Stomach (tissue), 4 donors: ENCODE data around the gene PHTF2.

ENCODE experiments used
- EP300 ChIP-seq: sonication (generic); formaldehyde crosslinking; IDR thresholded peaks from one replicate; pipeline ENCODE4 v1.6.1; 2017; ENCODE audit warnings: antibody characterized with exemption
- POLR2A ChIP-seq, 4 donors: fragments of 450-650 bp; IDR thresholded peaks; one replicate each; pipeline ENCODE4 v1.6.1; 2016; ENCODE audit warnings: antibody characterized with exemption in 4 of 4, control low read depth in 2 of 4, mild to moderate bottlenecking in 1 of 4, moderate library complexity in 1 of 4
- TF ChIP-seq, protein P1 (sequence below), 7 experiments: fragments of 450-650 bp in 4 of 7; fragments of 200-600 bp in 3 of 7; sonication (generic) in 3 of 7; IDR thresholded peaks; one replicate each; pipeline ENCODE4 v1.5.1; 2016 to 2019; ENCODE audit warnings: antibody characterized with exemption in 7 of 7, control low read depth in 2 of 7, mild to moderate bottlenecking in 1 of 7

DNA sequence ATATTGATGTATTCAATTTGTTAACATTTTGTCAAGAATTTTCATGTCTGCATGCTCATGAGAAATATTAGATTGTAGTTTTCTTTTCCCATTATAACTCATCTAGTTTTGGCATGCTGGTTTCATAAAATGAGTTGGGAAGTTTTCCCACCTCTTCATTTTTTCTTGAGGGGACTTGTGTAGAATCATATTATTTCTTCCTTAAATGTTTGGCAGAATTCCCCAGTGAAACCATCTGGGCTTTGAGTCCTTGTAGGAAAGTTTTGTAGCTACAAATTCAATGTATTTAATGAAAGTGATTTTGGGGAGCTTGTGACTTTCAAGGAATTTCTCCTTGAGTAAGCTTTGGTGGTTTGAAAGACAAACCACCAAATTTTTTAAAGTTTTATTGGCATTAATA is 173.2 kb downstream of the PHTF2 start:
- TF ChIP-seq, protein P1, sequence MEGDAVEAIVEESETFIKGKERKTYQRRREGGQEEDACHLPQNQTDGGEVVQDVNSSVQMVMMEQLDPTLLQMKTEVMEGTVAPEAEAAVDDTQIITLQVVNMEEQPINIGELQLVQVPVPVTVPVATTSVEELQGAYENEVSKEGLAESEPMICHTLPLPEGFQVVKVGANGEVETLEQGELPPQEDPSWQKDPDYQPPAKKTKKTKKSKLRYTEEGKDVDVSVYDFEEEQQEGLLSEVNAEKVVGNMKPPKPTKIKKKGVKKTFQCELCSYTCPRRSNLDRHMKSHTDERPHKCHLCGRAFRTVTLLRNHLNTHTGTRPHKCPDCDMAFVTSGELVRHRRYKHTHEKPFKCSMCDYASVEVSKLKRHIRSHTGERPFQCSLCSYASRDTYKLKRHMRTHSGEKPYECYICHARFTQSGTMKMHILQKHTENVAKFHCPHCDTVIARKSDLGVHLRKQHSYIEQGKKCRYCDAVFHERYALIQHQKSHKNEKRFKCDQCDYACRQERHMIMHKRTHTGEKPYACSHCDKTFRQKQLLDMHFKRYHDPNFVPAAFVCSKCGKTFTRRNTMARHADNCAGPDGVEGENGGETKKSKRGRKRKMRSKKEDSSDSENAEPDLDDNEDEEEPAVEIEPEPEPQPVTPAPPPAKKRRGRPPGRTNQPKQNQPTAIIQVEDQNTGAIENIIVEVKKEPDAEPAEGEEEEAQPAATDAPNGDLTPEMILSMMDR (IDR thresholded peaks at IDR 0.05) = no peak
- TF ChIP-seq POLR2A (IDR thresholded peaks at IDR 0.05) (no peak), EP300 (no peak)
